ENCODE results near the gene LOXL3.

Gene LOXL3

DNA sequence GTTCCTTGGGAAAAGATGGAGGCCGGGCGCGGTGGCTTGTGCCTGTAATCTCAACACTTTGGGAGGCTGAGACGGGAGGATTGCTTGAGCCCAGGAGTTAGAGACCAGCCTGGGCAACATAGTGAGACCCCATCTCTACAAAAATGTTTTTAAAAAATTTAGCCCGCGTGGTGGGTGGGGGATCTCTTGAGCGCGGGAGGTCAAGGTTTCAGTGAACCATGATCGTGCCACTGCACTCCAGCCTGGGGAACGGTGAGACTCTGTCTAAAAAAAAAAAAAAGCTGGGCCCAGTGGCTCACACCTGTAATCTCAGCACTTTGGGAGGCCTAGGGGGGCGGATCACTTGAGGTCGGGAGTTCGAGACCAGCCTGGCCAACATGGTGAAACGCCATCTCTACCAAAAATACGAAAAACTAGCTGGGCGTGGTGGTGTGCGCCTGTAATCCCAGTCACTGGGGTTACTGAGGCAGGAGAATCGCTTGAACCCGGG, 70.0 kb downstream of the LOXL3 start:
- peak; percentile 31 for DNase-seq

DNA sequence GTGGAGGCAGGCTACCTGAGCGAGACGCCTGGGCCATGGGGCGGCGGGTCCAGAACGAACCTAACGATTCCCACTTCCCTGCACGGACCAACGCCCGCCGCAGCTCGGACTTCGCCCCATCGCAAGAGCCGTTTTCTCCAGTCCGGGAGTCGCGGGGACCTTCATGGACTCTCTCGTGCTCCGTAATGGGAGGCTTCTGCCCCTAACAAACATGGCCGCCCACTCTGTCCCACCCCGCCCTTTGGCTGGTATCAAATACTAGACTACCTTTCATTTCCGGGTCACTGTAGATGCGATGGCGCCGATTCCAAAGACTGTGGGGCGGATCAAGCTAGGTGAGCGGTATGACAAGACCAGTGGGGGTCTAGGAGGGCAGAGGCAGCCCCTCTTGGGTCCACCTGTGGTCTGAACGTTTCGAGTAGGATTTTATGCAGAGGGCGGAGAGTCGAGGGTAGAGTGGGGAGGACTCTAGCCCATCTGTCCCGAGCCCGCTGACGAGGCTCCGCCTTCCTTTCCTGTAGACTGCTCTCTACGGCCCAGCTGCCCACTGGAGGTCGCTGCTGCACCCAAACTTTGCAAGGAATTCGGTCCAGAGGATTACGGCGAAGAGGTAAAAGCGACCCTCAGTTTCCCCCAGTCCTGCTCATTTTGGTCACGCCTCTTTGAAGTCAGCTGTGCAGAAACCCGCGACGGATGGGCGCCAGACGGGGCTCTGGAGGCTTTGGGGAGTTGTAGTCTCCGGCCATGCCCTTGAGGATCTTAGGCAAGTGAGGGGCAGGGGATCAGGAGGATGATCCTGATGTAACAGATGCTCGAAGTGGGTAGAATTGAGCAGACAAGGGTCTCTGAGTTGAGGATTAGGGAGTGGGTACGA, 70.7 kb downstream of the LOXL3 start, which contains the start of the genes CCDC142 and TTC31:
Gene CCDC142 (minus strand): TSS at position 198 of the 874 bp plus-strand sequence. CDS start 161 bp downstream, at position 37.
Gene TTC31 (plus strand): TSS at position 281 of the 874 bp plus-strand sequence. CDS start 15 bp downstream, at position 296.
- peak; percentile 97 for DNase-seq

Data from islet precursor cell (in vitro differentiated cells).